GM03348 (cell line): ENCODE results near the gene KCTD3.

Source experiments
- DNase-seq: peaks from one replicate; pipeline ENCODE4 v3.0.0; 2012; ENCODE audit warnings: low spot score

The KCTD3 gene

DNA sequence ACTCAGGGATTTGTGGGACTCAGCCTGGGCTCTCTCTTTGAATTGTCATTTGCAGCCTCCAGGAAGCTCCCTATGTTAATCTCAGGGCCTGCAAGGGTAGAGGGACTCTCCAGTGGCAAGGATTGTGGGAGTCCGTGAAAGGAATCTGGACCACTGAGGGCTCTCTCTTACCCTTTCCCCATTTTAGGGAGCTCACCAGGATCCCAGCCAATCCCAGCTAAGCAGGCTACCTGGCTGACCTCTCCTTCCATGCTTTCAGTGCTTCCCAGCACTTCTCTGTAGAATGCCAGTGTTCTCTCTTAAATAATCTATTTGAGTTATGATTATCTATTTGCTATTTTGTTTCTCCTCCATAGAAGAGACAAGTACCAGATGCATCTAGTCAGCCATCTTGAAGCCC, 9.6 kb upstream of the KCTD3 start:
- DNase-seq, result no peak

DNA sequence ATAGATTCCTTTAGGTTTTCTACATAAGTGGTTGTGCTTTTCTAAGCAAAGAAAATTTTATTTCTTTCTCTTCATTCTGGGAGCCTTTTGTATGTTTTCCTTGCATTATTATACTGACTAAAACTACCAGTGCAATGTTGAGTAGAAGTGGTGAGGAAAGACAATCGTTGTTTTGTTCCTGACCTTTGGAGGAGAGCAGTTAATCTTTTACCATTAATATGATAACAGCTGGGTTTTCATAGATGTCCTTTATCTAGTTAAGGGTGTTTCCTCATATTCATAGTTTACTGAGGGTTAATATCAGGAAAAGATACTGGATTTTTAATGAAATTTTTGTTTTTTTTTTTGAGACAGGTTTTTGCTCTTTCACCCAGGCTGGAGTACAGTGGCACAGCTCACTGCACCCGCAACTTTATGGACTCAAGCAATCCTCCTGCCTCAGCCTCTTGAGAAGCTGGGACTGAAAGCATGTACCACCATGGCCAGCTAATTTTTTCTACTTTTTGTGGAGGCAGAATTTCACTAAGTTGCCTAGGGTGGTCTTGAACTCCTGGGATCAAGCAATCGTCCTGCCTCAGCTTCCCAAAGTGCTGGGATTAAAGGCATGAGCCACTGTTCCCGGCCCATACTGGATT, 9.0 kb upstream of the KCTD3 start:
- DNase-seq, result no peak

DNA sequence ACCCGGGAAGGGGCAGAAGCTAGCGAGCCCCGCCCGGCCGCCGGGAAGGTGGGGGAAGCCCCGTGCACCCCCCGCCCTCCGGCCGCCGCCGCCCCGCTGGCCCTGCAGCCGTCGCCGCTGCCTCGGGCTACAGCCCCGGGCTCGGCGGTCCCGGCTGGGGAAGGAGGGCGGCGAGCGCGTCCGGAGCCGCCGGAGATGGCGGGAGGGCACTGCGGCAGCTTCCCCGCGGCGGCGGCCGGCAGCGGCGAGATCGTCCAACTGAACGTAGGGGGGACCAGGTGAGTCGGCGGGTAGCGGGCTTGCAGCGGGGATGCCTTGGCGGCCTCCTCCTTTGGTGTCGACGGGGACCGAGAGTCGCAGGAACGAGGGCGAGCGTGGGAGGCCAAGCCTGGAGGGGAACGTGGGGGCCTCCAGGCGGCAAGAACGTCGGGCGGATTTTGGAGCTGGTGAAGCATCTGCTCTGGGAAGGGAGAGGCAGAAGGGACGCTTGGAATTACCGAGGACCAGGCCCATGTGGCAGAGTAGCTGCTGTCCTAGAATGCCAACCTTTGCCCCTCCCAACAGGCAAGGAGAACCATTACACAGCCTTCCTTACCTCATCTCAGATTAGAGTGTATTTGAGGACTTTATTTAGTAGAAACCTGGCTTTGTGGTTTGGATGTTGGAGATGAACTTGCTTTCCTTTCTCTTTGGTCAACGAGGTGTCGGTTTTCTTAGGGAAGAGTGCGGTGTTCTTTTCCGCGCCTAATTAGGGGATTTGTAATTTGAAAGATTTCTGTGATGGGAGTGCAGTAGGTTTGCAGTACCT, 591 bp downstream of the KCTD3 start:
- peak; percentile 72 for DNase-seq

GRCh38 chr1:215568299-215568692, 1.2 kb downstream of the KCTD3 start:
- peak; percentile 72 for DNase-seq

GRCh38 chr1:215569986-215570824, 3.1 kb downstream of the KCTD3 start:
- DNase-seq, result peak; percentile 10

- no peak for DNase-seq
Observed at GRCh38 chr1:215581896-215582295, 14.8 kb downstream of the KCTD3 start.

DNA sequence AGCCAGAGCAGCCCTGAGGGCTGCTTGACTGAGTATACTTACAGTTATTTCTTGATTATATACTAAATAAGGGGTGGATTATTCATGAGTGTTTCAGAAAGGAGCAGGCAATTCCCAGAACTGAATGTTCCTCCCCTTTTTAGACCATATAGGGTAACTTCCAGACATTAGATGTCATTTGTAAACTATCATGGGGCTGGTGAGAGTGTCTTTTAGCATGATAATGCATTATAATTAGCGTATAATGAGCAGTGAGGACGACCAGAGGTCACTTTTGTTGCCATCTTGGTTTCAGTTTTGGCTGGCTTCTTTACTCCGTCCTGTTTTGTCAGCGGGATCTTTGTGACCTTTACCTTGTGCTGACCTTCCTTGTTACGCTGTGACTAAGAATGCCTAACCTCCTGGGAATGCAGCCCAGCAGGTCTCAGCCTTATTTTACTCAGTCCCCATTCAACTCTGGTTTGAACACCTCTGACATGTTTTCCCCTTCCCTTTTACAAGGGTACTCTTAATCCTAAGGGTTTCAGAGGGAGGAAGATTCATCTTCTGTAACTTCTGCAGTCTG, 16.2 kb downstream of the KCTD3 start:
- no peak for DNase-seq

- DNase-seq, result no peak
Observed at GRCh38 chr1:215584389-215584788, 17.3 kb downstream of the KCTD3 start.

DNA sequence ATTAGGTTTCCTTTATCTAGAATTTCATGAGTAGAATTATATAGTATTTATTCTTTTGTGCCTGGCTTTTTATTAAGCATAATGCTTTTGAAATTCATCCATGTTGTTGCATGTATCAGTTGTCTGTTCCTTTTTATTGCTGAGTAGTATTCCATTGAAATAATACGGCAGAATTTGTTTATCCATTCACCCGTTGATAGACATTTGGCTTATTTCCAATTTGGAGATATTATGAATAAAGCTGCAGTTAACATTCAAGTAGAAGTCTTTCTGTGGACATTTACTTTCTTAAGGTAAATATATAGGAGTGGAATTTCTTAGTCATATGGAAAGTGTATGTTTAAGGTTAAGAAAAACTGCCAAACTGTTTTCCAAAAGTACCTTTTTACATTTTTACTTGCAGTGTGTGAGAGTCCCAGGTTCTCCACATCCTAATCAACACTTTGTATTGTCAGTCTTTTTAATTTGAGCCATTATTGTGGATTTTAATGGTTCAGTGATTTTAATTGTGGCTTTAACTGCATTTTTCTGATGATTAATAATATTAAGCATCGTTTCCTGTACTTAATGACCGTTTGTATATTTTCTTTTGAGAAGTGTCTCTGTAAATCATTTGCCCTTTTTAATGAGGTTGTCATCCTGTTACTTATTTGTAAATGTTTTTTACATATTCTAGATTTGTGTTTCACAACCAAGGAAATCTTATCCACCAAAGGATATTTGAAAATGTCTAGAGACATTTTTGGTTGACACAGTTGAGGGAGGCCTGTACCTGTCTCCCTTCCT, 22.7 kb downstream of the KCTD3 start:
- DNase-seq, result no peak

DNA sequence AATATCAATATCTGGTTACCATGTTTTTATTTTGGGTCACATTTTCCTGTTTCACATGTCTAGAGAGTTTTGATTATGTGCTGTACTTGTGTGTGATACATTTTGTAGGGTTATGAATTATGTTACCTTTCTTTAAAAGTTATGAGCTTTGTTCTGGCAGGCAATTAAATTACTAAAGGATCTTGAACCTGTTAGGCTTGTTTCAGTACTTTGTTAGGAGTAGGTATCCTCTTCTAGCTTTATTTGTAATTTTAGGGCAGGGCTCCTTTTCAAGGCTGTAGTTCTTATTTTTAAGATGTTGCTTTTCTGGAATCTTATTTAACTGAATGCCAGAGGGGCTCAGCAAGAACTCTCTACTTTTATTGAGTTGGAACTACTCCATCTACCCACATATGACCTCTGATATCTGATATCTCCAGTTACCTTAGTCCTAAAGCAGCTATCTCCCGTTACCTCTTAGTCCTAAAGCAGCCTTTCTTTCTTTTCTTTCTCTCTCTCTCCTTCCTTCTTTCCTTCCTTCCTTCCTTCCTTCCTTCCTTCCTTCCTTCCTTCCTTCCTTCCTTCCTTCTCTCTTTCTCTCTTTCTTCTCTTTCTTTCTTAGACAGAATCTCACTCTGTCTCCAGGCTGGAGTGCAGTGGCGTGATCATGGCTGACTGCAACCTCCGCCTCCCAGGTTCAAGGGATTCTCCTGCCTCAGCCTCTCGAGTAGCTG, 23.8 kb downstream of the KCTD3 start:
- DNase-seq, result no peak

DNA sequence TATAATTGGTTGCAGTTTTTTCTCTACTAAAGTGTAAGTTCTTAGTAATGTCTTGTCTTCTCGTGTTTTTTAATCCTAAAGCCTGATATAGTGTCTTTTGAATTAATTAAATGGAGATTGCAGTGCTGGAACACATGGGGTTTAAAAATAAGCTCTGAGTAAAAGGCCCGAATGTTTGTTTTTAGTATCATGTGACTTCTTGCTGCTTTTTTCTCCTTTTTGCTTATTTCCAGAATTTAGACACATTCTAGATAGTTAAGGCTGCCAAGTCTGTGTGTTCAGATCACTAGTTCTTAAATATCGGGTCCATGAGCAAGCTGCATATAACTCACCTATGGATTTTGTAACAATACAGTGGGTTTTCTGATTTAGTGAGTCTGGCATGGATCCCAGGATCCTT, 27.5 kb downstream of the KCTD3 start:
- DNase-seq, result no peak

DNA sequence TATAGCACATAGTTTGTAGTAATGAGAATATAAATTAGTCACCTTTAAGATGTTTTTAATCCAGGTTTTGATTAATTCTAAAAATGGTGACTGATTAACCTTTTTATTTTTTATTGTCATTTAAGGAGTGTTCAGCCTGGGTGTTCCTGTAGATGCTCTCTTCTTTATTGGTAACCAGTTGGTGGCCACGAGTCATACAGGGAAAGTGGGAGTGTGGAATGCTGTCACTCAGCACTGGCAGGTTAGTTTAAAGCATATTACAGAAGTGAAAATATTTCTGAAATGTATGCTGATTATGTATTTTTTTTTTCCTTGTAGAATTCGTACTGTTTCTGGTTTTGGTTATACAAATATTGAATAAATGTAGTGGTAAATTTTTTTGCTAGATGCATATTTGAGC, 28.1 kb downstream of the KCTD3 start:
- DNase-seq, result peak; percentile 26

DNA sequence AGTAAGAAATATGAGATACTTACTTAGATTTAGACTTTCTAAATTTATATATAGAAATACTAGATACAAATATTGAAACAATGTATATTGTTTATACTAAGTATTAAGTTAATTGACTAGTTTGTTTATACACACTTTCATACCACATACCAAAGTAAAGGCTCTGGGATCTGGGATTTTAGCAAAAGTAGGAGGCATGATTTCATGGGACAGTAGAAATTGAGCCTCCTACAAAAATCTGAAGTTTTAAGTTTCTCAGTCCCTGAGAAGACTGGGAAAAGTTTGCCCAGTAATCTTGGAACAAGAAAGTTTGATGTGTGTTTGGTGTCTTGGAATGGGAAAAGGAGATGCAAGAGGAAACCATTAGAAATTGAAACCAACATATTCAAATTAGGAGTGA, 30.9 kb downstream of the KCTD3 start:
- no peak for DNase-seq

GRCh38 chr1:215599418-215600074, 32.4 kb downstream of the KCTD3 start:
- no peak for DNase-seq

- no peak for DNase-seq
Observed at GRCh38 chr1:215600258-215600792, 33.2 kb downstream of the KCTD3 start.

DNA sequence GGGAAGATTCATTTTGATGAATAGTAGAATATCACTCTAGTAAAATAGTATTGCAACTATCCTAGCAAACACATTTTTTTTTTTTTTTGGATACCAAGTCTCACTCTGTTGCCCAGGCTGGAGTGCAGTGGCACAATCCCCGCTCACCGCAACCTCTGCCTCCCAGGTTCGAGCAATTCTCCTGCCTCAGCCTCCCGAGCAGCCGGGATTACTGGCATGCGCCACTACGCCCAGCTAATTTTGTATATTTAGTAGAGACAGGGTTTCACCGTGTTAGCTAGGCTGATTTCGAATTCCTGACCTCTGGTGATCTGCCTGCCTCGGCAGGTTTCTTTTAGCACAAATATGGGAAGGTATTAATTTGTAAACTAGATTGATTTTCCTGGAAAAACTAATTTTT, 33.8 kb downstream of the KCTD3 start:
- DNase-seq, result no peak

DNA sequence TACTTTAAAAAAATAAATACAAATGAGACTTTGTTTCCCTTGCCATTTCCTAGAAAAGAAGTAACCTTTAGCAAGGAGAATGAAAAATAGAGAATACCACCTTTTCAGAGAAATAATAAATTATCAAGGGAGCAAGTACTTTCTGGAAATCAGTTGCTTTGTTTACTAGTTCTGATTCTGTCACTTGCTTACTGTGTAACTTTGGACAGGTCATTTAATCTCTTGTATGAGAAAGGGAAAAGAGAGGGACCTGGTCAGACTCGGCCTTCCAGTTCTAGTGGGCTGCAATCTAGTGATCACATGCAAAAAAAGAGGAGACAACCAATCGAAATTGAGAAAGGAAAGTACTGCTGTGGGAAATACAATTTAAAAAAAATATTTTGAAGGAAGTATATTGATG, 34.2 kb downstream of the KCTD3 start:
- DNase-seq, result no peak

- no peak for DNase-seq
Observed at GRCh38 chr1:215603319-215603718, 36.2 kb downstream of the KCTD3 start.

DNA sequence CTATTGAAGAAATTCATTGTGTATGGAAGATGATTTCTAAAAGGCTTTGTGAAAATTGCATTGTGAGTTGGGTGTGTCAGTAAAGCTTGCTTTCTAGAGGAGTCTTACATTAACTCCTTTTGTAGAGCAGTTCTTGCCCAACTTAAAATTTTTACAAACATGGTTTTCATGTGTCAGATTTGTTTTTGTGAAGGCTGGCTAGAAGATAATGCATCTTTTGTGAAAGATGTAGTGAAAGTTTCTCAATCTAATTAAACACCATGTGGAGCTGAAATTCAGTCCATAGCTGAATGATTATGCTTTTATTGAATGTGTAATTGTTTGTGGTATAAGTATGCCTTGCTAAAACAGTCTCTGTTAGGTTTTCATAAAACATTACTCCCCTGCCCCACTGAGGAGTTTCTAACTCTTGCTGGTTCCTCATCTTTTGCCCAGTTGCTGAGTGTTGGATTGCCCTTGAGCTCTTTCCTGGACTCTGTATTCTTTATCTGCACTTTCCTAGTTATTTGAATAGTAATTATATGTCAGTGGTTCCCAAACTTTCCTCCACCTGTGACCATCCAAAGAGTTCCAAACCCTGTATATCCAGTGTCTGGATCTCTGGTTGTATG, 38.0 kb downstream of the KCTD3 start:
- no peak for DNase-seq

GRCh38 chr1:215606036-215606435, 38.9 kb downstream of the KCTD3 start:
- no peak for DNase-seq
